ENCODE measurements around the gene SIAH2.

Gene SIAH2

GRCh38 chr3:150764566-150764965 is 1.6 kb upstream of the SIAH2 start:
- Histone ChIP-seq H3K9me3 (ENCODE audit: insufficient read depth, low read length) (no peaks in the 10 kb centered on the region), H3K4me1 (ENCODE audit: insufficient read depth, insufficient read length) (no peaks in the 10 kb centered on the region), H3K4me3 (ENCODE audit: insufficient read length, low read depth) (no peak overlapping the region), H3K36me3 (ENCODE audit: insufficient read depth, insufficient read length, low read length) (peaks cover 6% of the 10 kb centered on the region), H3K27me3 (ENCODE audit: insufficient read depth, insufficient read length) (peaks cover 5% of the 10 kb centered on the region), H3K9ac (ENCODE audit: insufficient read length, low read depth) (no peak overlapping the region)
- TF ChIP-seq YY1 (IDR thresholded peaks at IDR 0.05; ENCODE audit: insufficient read depth, insufficient read length) (no peak), SUZ12 (IDR thresholded peaks at IDR 0.05; ENCODE audit: extremely low read depth, insufficient read depth, insufficient read length) (no peak), ZNF274 (IDR thresholded peaks at IDR 0.05; ENCODE audit: low read depth, low read length) (no peak)
- DNase-seq (ENCODE audit: low read depth, low spot score), result no peak

GRCh38 chr3:150763841-150764483 is 993 bp upstream of the SIAH2 start:
- Histone ChIP-seq H3K9ac (ENCODE audit: insufficient read length, low read depth) (peak overlapping the region; percentile 85), H3K4me1 (ENCODE audit: insufficient read depth, insufficient read length) (no peaks in the 10 kb centered on the region), H3K4me3 (ENCODE audit: insufficient read length, low read depth) (peak overlapping the region; percentile 79), H3K36me3 (ENCODE audit: insufficient read depth, insufficient read length, low read length) (peaks cover 13% of the 10 kb centered on the region), H3K9me3 (ENCODE audit: insufficient read depth, low read length) (no peaks in the 10 kb centered on the region), H3K27me3 (ENCODE audit: insufficient read depth, insufficient read length) (peaks cover 5% of the 10 kb centered on the region)
- TF ChIP-seq SUZ12 (IDR thresholded peaks at IDR 0.05; ENCODE audit: extremely low read depth, insufficient read depth, insufficient read length), result no peak
- TF ChIP-seq YY1 (IDR thresholded peaks at IDR 0.05; ENCODE audit: insufficient read depth, insufficient read length), result no peak
- no peak for TF ChIP-seq ZNF274 (IDR thresholded peaks at IDR 0.05; ENCODE audit: low read depth, low read length)
- DNase-seq (ENCODE audit: low read depth, low spot score), result no peak

- H3K4me3 ChIP-seq (ENCODE audit: insufficient read length, low read depth), result peak overlapping the region; percentile 79
- DNase-seq (ENCODE audit: low read depth, low spot score), result no peak
- TF ChIP-seq YY1 (IDR thresholded peaks at IDR 0.05; ENCODE audit: insufficient read depth, insufficient read length), result no peak
- TF ChIP-seq SUZ12 (IDR thresholded peaks at IDR 0.05; ENCODE audit: extremely low read depth, insufficient read depth, insufficient read length), result no peak
- no peak for TF ChIP-seq ZNF274 (IDR thresholded peaks at IDR 0.05; ENCODE audit: low read depth, low read length)
- no peaks in the 10 kb centered on the region for H3K4me1 ChIP-seq (ENCODE audit: insufficient read depth, insufficient read length)
- peak overlapping the region; percentile 89 for H3K9ac ChIP-seq (ENCODE audit: insufficient read length, low read depth)
- H3K36me3 ChIP-seq (ENCODE audit: insufficient read depth, insufficient read length, low read length), result peaks cover 13% of the 10 kb centered on the region
- H3K9me3 ChIP-seq (ENCODE audit: insufficient read depth, low read length), result no peaks in the 10 kb centered on the region
- peaks cover 5% of the 10 kb centered on the region for H3K27me3 ChIP-seq (ENCODE audit: insufficient read depth, insufficient read length)
These were observed 277 bp downstream of the SIAH2 start for GRCh38 chr3:150762662-150763121.

GRCh38 chr3:150761831-150762661 is 923 bp downstream of the SIAH2 start:
- Histone ChIP-seq H3K36me3 (ENCODE audit: insufficient read depth, insufficient read length, low read length) (peaks cover 19% of the 10 kb centered on the region), H3K4me1 (ENCODE audit: insufficient read depth, insufficient read length) (no peaks in the 10 kb centered on the region), H3K27me3 (ENCODE audit: insufficient read depth, insufficient read length) (peaks cover 5% of the 10 kb centered on the region), H3K4me3 (ENCODE audit: insufficient read length, low read depth) (peak overlapping the region; percentile 79), H3K9ac (ENCODE audit: insufficient read length, low read depth) (peak overlapping the region; percentile 89), H3K9me3 (ENCODE audit: insufficient read depth, low read length) (no peaks in the 10 kb centered on the region)
- TF ChIP-seq SUZ12 (IDR thresholded peaks at IDR 0.05; ENCODE audit: extremely low read depth, insufficient read depth, insufficient read length), result no peak
- no peak for TF ChIP-seq ZNF274 (IDR thresholded peaks at IDR 0.05; ENCODE audit: low read depth, low read length)
- no peak for TF ChIP-seq YY1 (IDR thresholded peaks at IDR 0.05; ENCODE audit: insufficient read depth, insufficient read length)
- no peak for DNase-seq (ENCODE audit: low read depth, low spot score)

- no peak overlapping the region for H3K9ac ChIP-seq (ENCODE audit: insufficient read length, low read depth)
- H3K36me3 ChIP-seq (ENCODE audit: insufficient read depth, insufficient read length, low read length), result peaks cover 27% of the 10 kb centered on the region
- TF ChIP-seq ZNF274 (IDR thresholded peaks at IDR 0.05; ENCODE audit: low read depth, low read length) (no peak), YY1 (IDR thresholded peaks at IDR 0.05; ENCODE audit: insufficient read depth, insufficient read length) (no peak), SUZ12 (IDR thresholded peaks at IDR 0.05; ENCODE audit: extremely low read depth, insufficient read depth, insufficient read length) (no peak)
- no peak for DNase-seq (ENCODE audit: low read depth, low spot score)
- H3K4me3 ChIP-seq (ENCODE audit: insufficient read length, low read depth), result no peak overlapping the region
- no peaks in the 10 kb centered on the region for H3K4me1 ChIP-seq (ENCODE audit: insufficient read depth, insufficient read length)
- H3K9me3 ChIP-seq (ENCODE audit: insufficient read depth, low read length), result no peaks in the 10 kb centered on the region
- H3K27me3 ChIP-seq (ENCODE audit: insufficient read depth, insufficient read length), result peaks cover 5% of the 10 kb centered on the region
These were observed 2.4 kb downstream of the SIAH2 start for GRCh38 chr3:150760431-150761200.

GRCh38 chr3:150759947-150760346 is 3.0 kb downstream of the SIAH2 start:
- Histone ChIP-seq H3K4me1 (ENCODE audit: insufficient read depth, insufficient read length) (no peaks in the 10 kb centered on the region), H3K36me3 (ENCODE audit: insufficient read depth, insufficient read length, low read length) (peaks cover 28% of the 10 kb centered on the region), H3K27me3 (ENCODE audit: insufficient read depth, insufficient read length) (peaks cover 5% of the 10 kb centered on the region), H3K9ac (ENCODE audit: insufficient read length, low read depth) (no peak overlapping the region), H3K4me3 (ENCODE audit: insufficient read length, low read depth) (no peak overlapping the region), H3K9me3 (ENCODE audit: insufficient read depth, low read length) (no peaks in the 10 kb centered on the region)
- DNase-seq (ENCODE audit: low read depth, low spot score), result no peak
- TF ChIP-seq YY1 (IDR thresholded peaks at IDR 0.05; ENCODE audit: insufficient read depth, insufficient read length) (no peak), SUZ12 (IDR thresholded peaks at IDR 0.05; ENCODE audit: extremely low read depth, insufficient read depth, insufficient read length) (no peak), ZNF274 (IDR thresholded peaks at IDR 0.05; ENCODE audit: low read depth, low read length) (no peak)

Data from NT2/D1 (cell line).